MM.1S (cell line): ENCODE results near the gene C2CD3.

ENCODE experiments used
- DNase-seq: peaks from one replicate; pipeline ENCODE4 v3.0.0-alpha.2; 2015
- H2AFZ ChIP-seq: fragments of 300-600 bp; sonication (generic); 2 replicates; pipeline ENCODE4 v1.6.0; 2016; ENCODE audit warnings: antibody characterized with exemption, low read length
- H3F3A ChIP-seq: fragments of 300-600 bp; sonication (generic); 2 replicates; pipeline ENCODE4 v1.6.1; 2016; ENCODE audit warnings: mild to moderate bottlenecking, antibody characterized with exemption, low read length, moderate library complexity, mixed read lengths; ENCODE audit not compliant: insufficient read depth
- H3K27ac ChIP-seq: fragments of 300-600 bp; sonication (generic); 2 replicates; pipeline ENCODE4 v1.5.1; 2016; ENCODE audit warnings: mild to moderate bottlenecking, low read length
- H3K27me3 ChIP-seq: fragments of 300-600 bp; sonication (generic); replicated peaks from 2 replicates; pipeline ENCODE4 v1.6.0; 2016; ENCODE audit warnings: low read length; ENCODE audit not compliant: insufficient read depth
- H3K36me3 ChIP-seq: fragments of 300-600 bp; sonication (generic); replicated peaks from 2 replicates; pipeline ENCODE4 v1.6.1; 2016; ENCODE audit warnings: mild to moderate bottlenecking, low read length, mixed read lengths; ENCODE audit not compliant: insufficient read depth
- H3K4me1 ChIP-seq: fragments of 300-600 bp; sonication (generic); 2 replicates; pipeline ENCODE4 v1.6.1; 2016; ENCODE audit warnings: low read length, mixed read lengths
- H3K4me2 ChIP-seq: fragments of 300-600 bp; sonication (generic); 2 replicates; pipeline ENCODE4 v1.6.0; 2016; ENCODE audit warnings: low read depth, low read length
- H3K4me3 ChIP-seq: fragments of 300-600 bp; sonication (generic); 2 replicates; pipeline ENCODE4 v1.5.1; 2016; ENCODE audit warnings: low read length, mixed read lengths
- H3K79me2 ChIP-seq: fragments of 300-600 bp; sonication (generic); 2 replicates; pipeline ENCODE4 v1.6.1; 2016; ENCODE audit warnings: mixed run types, low read length, mixed read lengths
- H3K9ac ChIP-seq: fragments of 300-600 bp; sonication (generic); 2 replicates; pipeline ENCODE4 v1.6.1; 2016; ENCODE audit warnings: low read length, mixed read lengths
- H3K9me2 ChIP-seq: fragments of 300-600 bp; sonication (generic); replicated peaks from 2 replicates; pipeline ENCODE4 v1.6.1; 2016; ENCODE audit warnings: mild to moderate bottlenecking, low read length, mixed read lengths; ENCODE audit not compliant: insufficient read depth
- H3K9me3 ChIP-seq: fragments of 300-600 bp; sonication (generic); replicated peaks from 2 replicates; pipeline ENCODE4 v1.6.1; 2016; ENCODE audit warnings: mild to moderate bottlenecking, low read length, mixed read lengths; ENCODE audit not compliant: insufficient read depth
- H4K20me1 ChIP-seq: fragments of 300-600 bp; sonication (generic); 2 replicates; pipeline ENCODE4 v1.6.1; 2016; ENCODE audit warnings: mild to moderate bottlenecking, low read length, moderate library complexity, mixed read lengths; ENCODE audit not compliant: insufficient read depth
- EZH2 ChIP-seq: fragments of 300-600 bp; sonication (generic); optimal IDR thresholded peaks from 2 replicates; pipeline ENCODE3; 2017; ENCODE audit warnings: low read depth, mild to moderate bottlenecking, antibody characterized with exemption, low read length, mixed read lengths
- EZH2phosphoT487 ChIP-seq: fragments of 300-600 bp; sonication (generic); IDR thresholded peaks from 2 replicates; pipeline ENCODE4 v1.6.1; 2018; ENCODE audit warnings: antibody characterized with exemption, low read length
- TF ChIP-seq, protein P1 (sequence below): fragments of 300-600 bp; sonication (generic); IDR thresholded peaks from 2 replicates; pipeline ENCODE4 v1.5.1; 2016; ENCODE audit warnings: antibody characterized with exemption, low read length, mixed read lengths

Gene C2CD3

DNA sequence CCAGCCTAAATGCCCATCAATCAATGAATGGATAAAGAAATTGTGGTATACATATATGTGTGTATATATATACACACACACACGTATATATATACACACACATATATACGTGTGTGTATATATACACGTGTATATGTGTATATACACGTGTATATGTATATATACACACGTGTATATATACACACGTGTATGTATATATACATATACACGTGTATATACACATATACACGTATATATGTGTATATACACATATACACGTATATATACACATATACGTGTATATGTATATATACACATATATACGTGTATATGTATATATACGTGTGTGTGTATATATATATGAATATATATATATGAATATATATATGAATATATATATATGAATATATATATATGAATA is 54.1 kb downstream of the C2CD3 start:
- Histone ChIP-seq H3K27ac (no peak overlapping the region), H3K9ac (no peak overlapping the region), H3K36me3 (no peaks in the 10 kb centered on the region), H3F3A (no peaks in the 10 kb centered on the region), H3K9me3 (no peaks in the 10 kb centered on the region), H4K20me1 (no peaks in the 10 kb centered on the region), H2AFZ (no peak overlapping the region), H3K27me3 (no peaks in the 10 kb centered on the region), H3K4me2 (no peak overlapping the region), H3K4me3 (no peak overlapping the region), H3K4me1 (peaks cover 3% of the 10 kb centered on the region; the same call in 1 of the 2 replicates), H3K9me2 (no peaks in the 10 kb centered on the region), H3K79me2 (no peaks in the 10 kb centered on the region)
- TF ChIP-seq EZH2phosphoT487 = no peak
- no peak for TF ChIP-seq EZH2
- TF ChIP-seq, protein P1, sequence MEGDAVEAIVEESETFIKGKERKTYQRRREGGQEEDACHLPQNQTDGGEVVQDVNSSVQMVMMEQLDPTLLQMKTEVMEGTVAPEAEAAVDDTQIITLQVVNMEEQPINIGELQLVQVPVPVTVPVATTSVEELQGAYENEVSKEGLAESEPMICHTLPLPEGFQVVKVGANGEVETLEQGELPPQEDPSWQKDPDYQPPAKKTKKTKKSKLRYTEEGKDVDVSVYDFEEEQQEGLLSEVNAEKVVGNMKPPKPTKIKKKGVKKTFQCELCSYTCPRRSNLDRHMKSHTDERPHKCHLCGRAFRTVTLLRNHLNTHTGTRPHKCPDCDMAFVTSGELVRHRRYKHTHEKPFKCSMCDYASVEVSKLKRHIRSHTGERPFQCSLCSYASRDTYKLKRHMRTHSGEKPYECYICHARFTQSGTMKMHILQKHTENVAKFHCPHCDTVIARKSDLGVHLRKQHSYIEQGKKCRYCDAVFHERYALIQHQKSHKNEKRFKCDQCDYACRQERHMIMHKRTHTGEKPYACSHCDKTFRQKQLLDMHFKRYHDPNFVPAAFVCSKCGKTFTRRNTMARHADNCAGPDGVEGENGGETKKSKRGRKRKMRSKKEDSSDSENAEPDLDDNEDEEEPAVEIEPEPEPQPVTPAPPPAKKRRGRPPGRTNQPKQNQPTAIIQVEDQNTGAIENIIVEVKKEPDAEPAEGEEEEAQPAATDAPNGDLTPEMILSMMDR = no peak
- no peak for DNase-seq

DNA sequence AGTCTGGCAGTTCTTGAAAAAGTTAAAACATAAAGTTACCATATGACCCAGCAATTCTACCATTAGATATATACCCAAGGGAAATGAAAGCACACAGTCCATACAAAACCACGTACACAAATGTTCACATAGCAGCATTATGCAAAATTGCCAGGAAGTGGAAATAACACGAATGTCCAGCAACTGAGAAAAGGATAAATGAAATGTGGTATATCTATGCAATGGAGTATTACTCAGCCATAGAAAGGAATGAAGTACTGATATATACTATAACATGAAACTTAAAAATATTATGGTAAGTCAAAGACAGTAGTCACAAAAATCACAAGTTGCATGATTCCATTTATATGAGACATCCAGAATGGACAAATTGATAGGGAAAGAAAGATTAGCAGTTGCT is 57.9 kb downstream of the C2CD3 start:
- Histone ChIP-seq H3K4me1 (peaks cover 3% of the 10 kb centered on the region; the same call in 1 of the 2 replicates), H3F3A (no peaks in the 10 kb centered on the region), H3K36me3 (no peaks in the 10 kb centered on the region)

DNA sequence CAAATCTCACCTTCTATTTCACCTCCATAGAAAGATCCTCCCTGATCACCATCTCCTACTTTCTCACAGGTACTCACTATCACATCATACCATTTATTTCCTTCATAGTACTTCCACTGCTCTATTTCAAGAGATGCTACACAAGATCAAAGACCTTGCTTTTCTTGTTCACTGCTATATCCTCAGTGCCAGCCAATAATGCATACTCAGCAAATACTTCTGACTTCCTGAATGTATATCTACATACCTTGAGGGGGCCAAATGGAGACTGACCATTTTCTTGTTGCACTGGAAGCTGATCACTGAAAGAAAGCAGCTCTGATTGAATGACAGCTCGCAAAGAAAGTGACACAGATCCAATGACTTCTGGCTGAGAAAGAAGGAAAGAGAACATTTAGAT is 64.7 kb downstream of the C2CD3 start:
- H3K27me3 ChIP-seq = no peaks in the 10 kb centered on the region
- no peaks in the 10 kb centered on the region for H3K79me2 ChIP-seq
- H3K36me3 ChIP-seq = no peaks in the 10 kb centered on the region
- no peak overlapping the region for H3K4me2 ChIP-seq
- no peaks in the 10 kb centered on the region for H4K20me1 ChIP-seq
- H2AFZ ChIP-seq = no peak overlapping the region
- H3K4me1 ChIP-seq = no peaks in the 10 kb centered on the region
- no peaks in the 10 kb centered on the region for H3K9me2 ChIP-seq
- no peaks in the 10 kb centered on the region for H3F3A ChIP-seq
- TF ChIP-seq EZH2 = no peak
- TF ChIP-seq, protein P1 = no peak
- TF ChIP-seq EZH2phosphoT487 = no peak
- H3K27ac ChIP-seq = no peak overlapping the region
- no peaks in the 10 kb centered on the region for H3K9me3 ChIP-seq
- no peak overlapping the region for H3K4me3 ChIP-seq
- DNase-seq = no peak
- H3K9ac ChIP-seq = no peak overlapping the region

More for the DNA sequence above, 57.9 kb downstream of the C2CD3 start:
- Histone ChIP-seq H2AFZ (no peak overlapping the region), H3K9me3 (no peaks in the 10 kb centered on the region), H3K9me2 (no peaks in the 10 kb centered on the region), H3K27ac (no peak overlapping the region), H3K4me3 (no peak overlapping the region), H4K20me1 (no peaks in the 10 kb centered on the region), H3K4me2 (no peak overlapping the region), H3K79me2 (no peaks in the 10 kb centered on the region), H3K9ac (no peak overlapping the region), H3K27me3 (no peaks in the 10 kb centered on the region)
- no peak for DNase-seq
- TF ChIP-seq, protein P1 = no peak
- TF ChIP-seq EZH2phosphoT487 (no peak), EZH2 (no peak)
